Gastroesophageal sphincter (tissue), 3 donors: ENCODE measurements around the gene PLOD3.

Experiments used
- EP300 ChIP-seq: sonication (generic); formaldehyde crosslinking; IDR thresholded peaks from one replicate; pipeline ENCODE4 v1.6.1; 2017; ENCODE audit warnings: antibody characterized with exemption, mild to moderate bottlenecking
- POLR2A ChIP-seq, 2 donors: fragments of 450-650 bp; IDR thresholded peaks; one replicate each; pipeline ENCODE4 v1.6.1; 2017; ENCODE audit warnings: antibody characterized with exemption in 2 of 2, mild to moderate bottlenecking in 2 of 2, moderate library complexity in 1 of 2
- TF ChIP-seq, protein P1 (sequence below), 4 experiments: fragments of 200-600 bp in 2 of 4; fragments of 450-650 bp in 2 of 4; sonication (generic) in 1 of 4; IDR thresholded peaks; one replicate each; pipeline ENCODE4 v1.5.1; 2017 to 2019; ENCODE audit warnings: antibody characterized with exemption in 4 of 4, mild to moderate bottlenecking in 2 of 4, moderate library complexity in 2 of 4

DNA sequence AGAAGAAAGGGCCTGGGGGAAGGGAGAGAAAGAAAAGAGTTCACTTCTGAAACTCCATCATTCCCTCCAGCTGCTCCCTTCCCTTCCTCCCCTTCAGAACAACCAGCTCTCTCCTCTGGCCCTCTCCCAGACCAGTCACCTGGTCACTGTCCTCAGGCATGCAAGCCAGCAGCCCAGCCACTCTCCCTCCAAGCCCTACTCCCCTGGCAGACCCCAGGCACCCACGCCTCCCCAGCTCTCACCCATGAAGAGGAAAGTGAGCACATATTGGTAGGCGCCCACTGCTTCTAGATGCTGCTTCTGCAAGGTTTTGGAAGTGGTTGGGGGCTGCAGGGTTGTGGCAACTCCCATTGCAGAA lies 16.9 kb downstream of the PLOD3 start:
- TF ChIP-seq, protein P1, sequence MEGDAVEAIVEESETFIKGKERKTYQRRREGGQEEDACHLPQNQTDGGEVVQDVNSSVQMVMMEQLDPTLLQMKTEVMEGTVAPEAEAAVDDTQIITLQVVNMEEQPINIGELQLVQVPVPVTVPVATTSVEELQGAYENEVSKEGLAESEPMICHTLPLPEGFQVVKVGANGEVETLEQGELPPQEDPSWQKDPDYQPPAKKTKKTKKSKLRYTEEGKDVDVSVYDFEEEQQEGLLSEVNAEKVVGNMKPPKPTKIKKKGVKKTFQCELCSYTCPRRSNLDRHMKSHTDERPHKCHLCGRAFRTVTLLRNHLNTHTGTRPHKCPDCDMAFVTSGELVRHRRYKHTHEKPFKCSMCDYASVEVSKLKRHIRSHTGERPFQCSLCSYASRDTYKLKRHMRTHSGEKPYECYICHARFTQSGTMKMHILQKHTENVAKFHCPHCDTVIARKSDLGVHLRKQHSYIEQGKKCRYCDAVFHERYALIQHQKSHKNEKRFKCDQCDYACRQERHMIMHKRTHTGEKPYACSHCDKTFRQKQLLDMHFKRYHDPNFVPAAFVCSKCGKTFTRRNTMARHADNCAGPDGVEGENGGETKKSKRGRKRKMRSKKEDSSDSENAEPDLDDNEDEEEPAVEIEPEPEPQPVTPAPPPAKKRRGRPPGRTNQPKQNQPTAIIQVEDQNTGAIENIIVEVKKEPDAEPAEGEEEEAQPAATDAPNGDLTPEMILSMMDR (IDR thresholded peaks at IDR 0.05): no peak
- TF ChIP-seq EP300 (no peak), POLR2A (IDR thresholded peaks at IDR 0.05) (no peak)
